WTC11 (cell line): Measurements from ENCODE around the gene NAV2. TPM values are rescaled to one million over a fixed set of nuclear protein-coding genes. Genes with fewer than 3 reads are reported as not detected.

Experiments
- ATAC-seq: fragments of 200-7000 bp; cut with Tn5 transposase; 2 replicates; pipeline ENCODE4 v1.10.0; 2021; ENCODE audit warnings: mild to moderate bottlenecking, moderate library complexity
- CTCF ChIA-PET: fragments of 300-600 bp; sonication (Branson Sonifier 250); formaldehyde crosslinking; loops from one replicate; lab custom pipeline; 2021; ENCODE audit warnings: antibody characterized with exemption; lab: Charles Lee
- POLR2A ChIA-PET: fragments of 350-600 bp; sonication (Branson Sonifier 250); formaldehyde crosslinking; loops from one replicate; lab custom pipeline; 2021; ENCODE audit warnings: antibody characterized with exemption; lab: Charles Lee
- DNase-seq: peaks from one replicate; pipeline ENCODE4 v3.0.0; 2021; ENCODE audit warnings: low spot score
- H3K27ac Mint-ChIP-seq: 2 replicates; pipeline ENCODE4 v1.8.0; 2021; ENCODE audit warnings: mixed read lengths
- H3K27me3 Mint-ChIP-seq: 2 replicates; pipeline ENCODE4 v1.8.0; 2021; ENCODE audit warnings: low read depth, mild to moderate bottlenecking, moderate library complexity, mixed read lengths
- H3K36me3 Mint-ChIP-seq: 2 replicates; pipeline ENCODE4 v1.8.0; 2021; ENCODE audit warnings: mixed read lengths
- H3K4me1 Mint-ChIP-seq: 2 replicates; pipeline ENCODE4 v1.8.0; 2022; ENCODE audit warnings: mixed read lengths
- H3K4me3 Mint-ChIP-seq: 2 replicates; pipeline ENCODE4 v1.8.0; 2021; ENCODE audit warnings: mild to moderate bottlenecking, moderate library complexity, mixed read lengths
- H3K9me3 Mint-ChIP-seq: 2 replicates; pipeline ENCODE4 v1.8.0; 2021; ENCODE audit warnings: mixed read lengths
- ATF1 ChIP-seq: sonication (generic); formaldehyde crosslinking; IDR thresholded peaks from 2 replicates; pipeline ENCODE4 v1.8.1; 2023; ENCODE audit warnings: mild to moderate bottlenecking, moderate library complexity, missing genetic modification reagents
- CREM ChIP-seq: sonication (generic); formaldehyde crosslinking; IDR thresholded peaks from 2 replicates; pipeline ENCODE4 v1.8.1; 2022; ENCODE audit warnings: mild to moderate bottlenecking, missing genetic modification reagents, moderate library complexity
- E2F5 ChIP-seq: sonication (generic); formaldehyde crosslinking; IDR thresholded peaks from 2 replicates; pipeline ENCODE4 v1.8.1; 2022; ENCODE audit warnings: mild to moderate bottlenecking, moderate library complexity, missing genetic modification reagents
- EMX1 ChIP-seq: fragments of 250-450 bp; sonication (Bioruptor Pico); IDR thresholded peaks from 2 replicates; pipeline ENCODE4 v1.8.0; 2021; ENCODE audit warnings: mild to moderate bottlenecking
- FOXJ3 ChIP-seq: sonication (generic); formaldehyde crosslinking; IDR thresholded peaks from 2 replicates; pipeline ENCODE4 v1.9.0; 2021; ENCODE audit warnings: missing genetic modification reagents, mild to moderate bottlenecking, borderline replicate concordance
- FOXK1 ChIP-seq: sonication (generic); formaldehyde crosslinking; IDR thresholded peaks from 2 replicates; pipeline ENCODE4 v1.8.0; 2022; ENCODE audit warnings: mild to moderate bottlenecking, moderate library complexity, missing genetic modification reagents
- NFE2L1 ChIP-seq: sonication (generic); formaldehyde crosslinking; IDR thresholded peaks from 2 replicates; pipeline ENCODE4 v1.8.1; 2023; ENCODE audit warnings: missing genetic modification reagents
- NR1H2 ChIP-seq: sonication (generic); formaldehyde crosslinking; IDR thresholded peaks from 2 replicates; pipeline ENCODE4 v1.9.0; 2021; ENCODE audit warnings: mild to moderate bottlenecking, moderate library complexity, missing genetic modification reagents
- NR2C2 ChIP-seq: sonication (generic); formaldehyde crosslinking; IDR thresholded peaks from 2 replicates; pipeline ENCODE4 v1.8.0; 2022; ENCODE audit warnings: mild to moderate bottlenecking, missing genetic modification reagents
- OVOL2 ChIP-seq: fragments of 250-450 bp; sonication (Bioruptor Pico); IDR thresholded peaks from 2 replicates; pipeline ENCODE4 v1.9.0; 2021; ENCODE audit warnings: mild to moderate bottlenecking, borderline replicate concordance
- SMAD3 ChIP-seq: sonication (generic); formaldehyde crosslinking; IDR thresholded peaks from 2 replicates; pipeline ENCODE4 v1.8.0; 2022; ENCODE audit warnings: missing genetic modification reagents, mild to moderate bottlenecking, borderline replicate concordance
- SOX15 ChIP-seq: fragments of 250-450 bp; sonication (Bioruptor Pico); IDR thresholded peaks from 2 replicates; pipeline ENCODE4 v1.9.0; 2021; ENCODE audit warnings: mild to moderate bottlenecking
- TP53 ChIP-seq: sonication (generic); formaldehyde crosslinking; IDR thresholded peaks from 2 replicates; pipeline ENCODE4 v1.8.1; 2023; ENCODE audit warnings: mild to moderate bottlenecking, missing genetic modification reagents
- ZNF121 ChIP-seq: sonication (generic); formaldehyde crosslinking; IDR thresholded peaks from 2 replicates; pipeline ENCODE4 v1.8.0; 2023; ENCODE audit warnings: missing genetic modification reagents
- ZNF232 ChIP-seq: sonication (generic); formaldehyde crosslinking; IDR thresholded peaks from 2 replicates; pipeline ENCODE4 v1.8.0; 2022; ENCODE audit warnings: mild to moderate bottlenecking, missing genetic modification reagents
- ZNF263 ChIP-seq: sonication (generic); formaldehyde crosslinking; IDR thresholded peaks from 2 replicates; pipeline ENCODE4 v1.8.1; 2022; ENCODE audit warnings: low read depth, mild to moderate bottlenecking, moderate library complexity, missing genetic modification reagents
- ZNF423 ChIP-seq: fragments of 250-450 bp; sonication (Bioruptor Pico); IDR thresholded peaks from 2 replicates; pipeline ENCODE4 v2.1.2; 2022; ENCODE audit warnings: mild to moderate bottlenecking, moderate library complexity
- total RNA-seq: library from RNA; stranded (reverse); gene quantifications from 3 replicates; pipeline ENCODE4 v1.2.3, GENCODE V29; 2021
- TF ChIP-seq, protein P1 (sequence below): fragments of 250-450 bp; sonication (Bioruptor Pico); conservative IDR thresholded peaks from 2 replicates; pipeline ENCODE4 v1.9.0; 2021; ENCODE audit warnings: mild to moderate bottlenecking
- TF ChIP-seq, protein P2 (sequence below): sonication (generic); formaldehyde crosslinking; IDR thresholded peaks from 2 replicates; pipeline ENCODE4 v1.8.0; 2022; ENCODE audit warnings: mild to moderate bottlenecking, missing genetic modification reagents
- TF ChIP-seq, protein P3 (sequence below): sonication (generic); formaldehyde crosslinking; IDR thresholded peaks from 2 replicates; pipeline ENCODE4 v1.8.1; 2023; ENCODE audit warnings: mild to moderate bottlenecking, missing genetic modification reagents, moderate library complexity
- TF ChIP-seq, protein P4 (sequence below): sonication (generic); formaldehyde crosslinking; IDR thresholded peaks from 2 replicates; pipeline ENCODE4 v1.8.1; 2022; ENCODE audit warnings: mild to moderate bottlenecking, missing genetic modification reagents, moderate library complexity, borderline replicate concordance
- TF ChIP-seq, protein P5 (sequence below): sonication (generic); formaldehyde crosslinking; IDR thresholded peaks from 2 replicates; pipeline ENCODE4 v1.8.1; 2023; ENCODE audit warnings: mild to moderate bottlenecking, missing genetic modification reagents, moderate library complexity
- TF ChIP-seq, protein P6 (sequence below): fragments of 250-450 bp; sonication (Bioruptor Pico); IDR thresholded peaks from 2 replicates; pipeline ENCODE4 v1.9.0; 2021; ENCODE audit warnings: moderate library complexity, mild to moderate bottlenecking, inconsistent platforms, borderline replicate concordance
- TF ChIP-seq, protein P7 (sequence below): fragments of 250-450 bp; sonication (Bioruptor Pico); IDR thresholded peaks from 2 replicates; pipeline ENCODE4 v1.9.0; 2021; ENCODE audit warnings: mild to moderate bottlenecking, borderline replicate concordance

NAV2 gene
- total RNA-seq, 1 experiment from 2014 or later, result 42.8 TPM

DNA sequence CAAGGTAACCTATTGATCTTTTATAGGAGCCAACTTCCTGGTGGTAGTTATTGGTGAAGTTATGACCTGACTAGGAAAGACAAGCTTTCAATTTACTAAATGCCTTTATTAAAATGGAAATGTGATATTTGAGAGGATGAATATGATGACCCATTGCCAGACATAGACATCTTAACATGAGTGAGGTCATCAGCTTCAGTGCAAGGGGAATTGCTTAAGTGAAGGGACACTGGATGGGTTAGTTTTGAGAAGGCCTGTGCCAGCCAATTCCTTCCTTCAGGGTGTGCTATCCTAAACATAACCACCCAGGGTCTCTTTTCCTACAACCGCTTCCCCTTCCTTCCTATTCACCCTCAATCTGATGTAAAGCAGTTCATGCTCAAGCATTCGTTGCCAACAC is 21.5 kb downstream of the NAV2 start:
- ChIA-PET POLR2A (no interaction called here), CTCF (no interaction called here)
- H3K4me1 Mint-ChIP-seq, result peaks cover 8% of the 10 kb centered on the region; the same call in 1 of the 2 replicates
- no peaks in the 10 kb centered on the region for H3K36me3 Mint-ChIP-seq
- no peak overlapping the region for H3K27ac Mint-ChIP-seq
- TF ChIP-seq ZNF263 (CRISPR knock-in tag) (no peak), ZNF232 (CRISPR knock-in tag) (no peak), TP53 (no peak), SMAD3 (no peak), SOX15 (no peak), NR1H2 (no peak), NR2C2 (no peak), ZNF423 (no peak), FOXK1 (no peak), FOXJ3 (CRISPR knock-in tag) (no peak)
- TF ChIP-seq, protein P1, sequence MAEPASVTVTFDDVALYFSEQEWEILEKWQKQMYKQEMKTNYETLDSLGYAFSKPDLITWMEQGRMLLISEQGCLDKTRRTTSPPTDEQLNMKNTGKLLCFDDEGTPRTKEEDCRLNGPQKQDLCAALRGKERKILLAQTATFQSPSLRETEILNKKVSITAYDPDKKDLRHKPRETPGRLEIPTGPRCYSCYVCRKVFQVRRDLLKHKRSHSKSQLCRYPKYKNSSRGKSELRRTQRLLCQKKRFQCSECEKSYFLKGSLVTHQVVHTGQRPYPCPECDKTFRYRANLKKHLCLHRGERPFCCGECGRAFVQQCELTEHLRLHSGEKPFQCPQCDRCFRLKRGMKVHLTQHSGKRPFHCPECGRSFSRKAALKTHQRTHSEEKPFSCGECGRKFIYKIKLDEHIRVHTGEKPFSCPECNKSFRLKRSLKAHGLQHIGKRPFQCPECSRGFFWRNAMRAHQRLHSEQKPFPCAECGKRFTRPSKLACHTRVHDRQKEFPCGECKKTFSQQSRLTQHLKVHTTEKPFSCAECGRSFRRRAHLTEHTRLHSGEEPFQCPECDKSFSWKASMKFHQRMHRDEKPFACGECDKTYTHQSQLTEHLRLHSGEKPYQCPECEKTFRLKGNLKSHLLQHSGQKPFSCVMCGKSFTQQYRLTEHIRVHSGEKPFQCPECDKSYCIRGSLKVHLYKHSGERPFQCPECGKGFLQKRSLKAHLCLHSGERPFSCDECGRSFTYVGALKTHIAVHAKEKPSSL (CRISPR knock-in tag), result no peak
- TF ChIP-seq, protein P2, sequence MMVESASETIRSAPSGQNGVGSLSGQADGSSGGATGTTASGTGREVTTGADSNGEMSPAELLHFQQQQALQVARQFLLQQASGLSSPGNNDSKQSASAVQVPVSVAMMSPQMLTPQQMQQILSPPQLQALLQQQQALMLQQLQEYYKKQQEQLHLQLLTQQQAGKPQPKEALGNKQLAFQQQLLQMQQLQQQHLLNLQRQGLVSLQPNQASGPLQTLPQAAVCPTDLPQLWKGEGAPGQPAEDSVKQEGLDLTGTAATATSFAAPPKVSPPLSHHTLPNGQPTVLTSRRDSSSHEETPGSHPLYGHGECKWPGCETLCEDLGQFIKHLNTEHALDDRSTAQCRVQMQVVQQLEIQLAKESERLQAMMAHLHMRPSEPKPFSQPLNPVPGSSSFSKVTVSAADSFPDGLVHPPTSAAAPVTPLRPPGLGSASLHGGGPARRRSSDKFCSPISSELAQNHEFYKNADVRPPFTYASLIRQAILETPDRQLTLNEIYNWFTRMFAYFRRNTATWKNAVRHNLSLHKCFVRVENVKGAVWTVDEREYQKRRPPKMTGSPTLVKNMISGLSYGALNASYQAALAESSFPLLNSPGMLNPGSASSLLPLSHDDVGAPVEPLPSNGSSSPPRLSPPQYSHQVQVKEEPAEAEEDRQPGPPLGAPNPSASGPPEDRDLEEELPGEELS (CRISPR knock-in tag), result no peak
- TF ChIP-seq, protein P3, sequence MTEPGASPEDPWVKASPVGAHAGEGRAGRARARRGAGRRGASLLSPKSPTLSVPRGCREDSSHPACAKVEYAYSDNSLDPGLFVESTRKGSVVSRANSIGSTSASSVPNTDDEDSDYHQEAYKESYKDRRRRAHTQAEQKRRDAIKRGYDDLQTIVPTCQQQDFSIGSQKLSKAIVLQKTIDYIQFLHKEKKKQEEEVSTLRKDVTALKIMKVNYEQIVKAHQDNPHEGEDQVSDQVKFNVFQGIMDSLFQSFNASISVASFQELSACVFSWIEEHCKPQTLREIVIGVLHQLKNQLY, result no peak
- TF ChIP-seq, all 79 proteins: peak for 0
- no peaks in the 10 kb centered on the region for H3K9me3 Mint-ChIP-seq
- ATAC-seq (no peak), DNase-seq (no peak)
- H3K27me3 Mint-ChIP-seq, result no peaks in the 10 kb centered on the region
- no peak overlapping the region for H3K4me3 Mint-ChIP-seq

DNA sequence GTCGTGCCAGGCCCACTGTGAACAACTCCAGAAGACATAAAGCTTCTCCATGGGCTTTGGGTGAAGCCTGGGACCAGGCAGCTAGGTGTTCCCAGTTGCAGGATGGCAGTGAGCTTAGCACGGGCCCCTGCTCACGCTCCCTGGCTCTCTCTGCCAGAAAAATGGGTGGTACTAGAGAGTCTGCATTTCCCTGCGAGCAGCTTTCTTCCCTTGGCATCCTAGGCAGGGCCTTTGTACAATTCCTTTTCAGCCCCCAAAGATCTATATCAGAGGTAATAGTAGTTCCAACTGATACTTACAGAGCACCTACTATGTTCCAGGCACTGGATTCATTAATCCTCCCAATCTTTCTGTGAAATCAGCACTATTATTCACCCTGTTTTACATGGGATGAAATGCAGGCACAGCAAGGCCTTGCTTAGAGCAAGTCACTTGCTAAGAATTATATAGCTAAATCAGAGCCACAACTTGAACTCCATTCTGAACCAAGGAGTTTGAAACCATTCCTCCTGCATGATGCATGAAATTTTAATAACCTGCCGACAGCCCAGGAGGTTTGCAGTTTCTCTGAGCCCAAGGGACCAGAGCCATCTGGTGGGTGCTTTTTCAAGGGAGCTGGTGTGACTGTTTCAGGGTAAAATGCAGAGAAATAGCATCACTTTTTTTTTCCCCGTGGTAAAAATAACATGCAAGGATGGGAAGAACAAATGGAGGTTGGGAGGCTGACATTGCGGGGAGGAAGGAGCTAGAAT is 22.7 kb downstream of the NAV2 start:
- Mint-ChIP-seq H3K4me3 (no peak overlapping the region), H3K4me1 (peaks cover 20% of the 10 kb centered on the region), H3K27ac (no peak overlapping the region), H3K27me3 (no peaks in the 10 kb centered on the region), H3K9me3 (no peaks in the 10 kb centered on the region), H3K36me3 (no peaks in the 10 kb centered on the region)
- ATAC-seq (no peak), DNase-seq (no peak)
- POLR2A ChIA-PET, result no interaction called here
- CTCF ChIA-PET, result interaction anchor here (0.5 to 1.7 kb wide), 3 partner anchors 57 to 171 kb away, joined by 3 to 6 read pairs (median 4); no protein-coding TSS in a partner anchor
- TF ChIP-seq, protein P4, sequence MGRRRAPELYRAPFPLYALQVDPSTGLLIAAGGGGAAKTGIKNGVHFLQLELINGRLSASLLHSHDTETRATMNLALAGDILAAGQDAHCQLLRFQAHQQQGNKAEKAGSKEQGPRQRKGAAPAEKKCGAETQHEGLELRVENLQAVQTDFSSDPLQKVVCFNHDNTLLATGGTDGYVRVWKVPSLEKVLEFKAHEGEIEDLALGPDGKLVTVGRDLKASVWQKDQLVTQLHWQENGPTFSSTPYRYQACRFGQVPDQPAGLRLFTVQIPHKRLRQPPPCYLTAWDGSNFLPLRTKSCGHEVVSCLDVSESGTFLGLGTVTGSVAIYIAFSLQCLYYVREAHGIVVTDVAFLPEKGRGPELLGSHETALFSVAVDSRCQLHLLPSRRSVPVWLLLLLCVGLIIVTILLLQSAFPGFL, result no peak
- TF ChIP-seq ATF1 (CRISPR knock-in tag), result no peak
- no peak for TF ChIP-seq ZNF121 (CRISPR knock-in tag)
- TF ChIP-seq, protein P5, sequence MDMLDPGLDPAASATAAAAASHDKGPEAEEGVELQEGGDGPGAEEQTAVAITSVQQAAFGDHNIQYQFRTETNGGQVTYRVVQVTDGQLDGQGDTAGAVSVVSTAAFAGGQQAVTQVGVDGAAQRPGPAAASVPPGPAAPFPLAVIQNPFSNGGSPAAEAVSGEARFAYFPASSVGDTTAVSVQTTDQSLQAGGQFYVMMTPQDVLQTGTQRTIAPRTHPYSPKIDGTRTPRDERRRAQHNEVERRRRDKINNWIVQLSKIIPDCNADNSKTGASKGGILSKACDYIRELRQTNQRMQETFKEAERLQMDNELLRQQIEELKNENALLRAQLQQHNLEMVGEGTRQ (CRISPR knock-in tag), result no peak
- no peak for TF ChIP-seq EMX1 (CRISPR knock-in tag)
- no peak for TF ChIP-seq OVOL2 (CRISPR knock-in tag)
- no peak for TF ChIP-seq NFE2L1 (CRISPR knock-in tag)
- no peak for TF ChIP-seq E2F5 (CRISPR knock-in tag)
- no peak for TF ChIP-seq CREM (CRISPR knock-in tag)
- TF ChIP-seq, protein P6, sequence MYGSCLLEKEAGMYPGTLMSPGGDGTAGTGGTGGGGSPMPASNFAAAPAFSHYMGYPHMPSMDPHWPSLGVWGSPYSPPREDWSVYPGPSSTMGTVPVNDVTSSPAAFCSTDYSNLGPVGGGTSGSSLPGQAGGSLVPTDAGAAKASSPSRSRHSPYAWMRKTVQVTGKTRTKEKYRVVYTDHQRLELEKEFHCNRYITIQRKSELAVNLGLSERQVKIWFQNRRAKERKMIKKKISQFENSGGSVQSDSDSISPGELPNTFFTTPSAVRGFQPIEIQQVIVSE (CRISPR knock-in tag), result no peak
- TF ChIP-seq, protein P7, sequence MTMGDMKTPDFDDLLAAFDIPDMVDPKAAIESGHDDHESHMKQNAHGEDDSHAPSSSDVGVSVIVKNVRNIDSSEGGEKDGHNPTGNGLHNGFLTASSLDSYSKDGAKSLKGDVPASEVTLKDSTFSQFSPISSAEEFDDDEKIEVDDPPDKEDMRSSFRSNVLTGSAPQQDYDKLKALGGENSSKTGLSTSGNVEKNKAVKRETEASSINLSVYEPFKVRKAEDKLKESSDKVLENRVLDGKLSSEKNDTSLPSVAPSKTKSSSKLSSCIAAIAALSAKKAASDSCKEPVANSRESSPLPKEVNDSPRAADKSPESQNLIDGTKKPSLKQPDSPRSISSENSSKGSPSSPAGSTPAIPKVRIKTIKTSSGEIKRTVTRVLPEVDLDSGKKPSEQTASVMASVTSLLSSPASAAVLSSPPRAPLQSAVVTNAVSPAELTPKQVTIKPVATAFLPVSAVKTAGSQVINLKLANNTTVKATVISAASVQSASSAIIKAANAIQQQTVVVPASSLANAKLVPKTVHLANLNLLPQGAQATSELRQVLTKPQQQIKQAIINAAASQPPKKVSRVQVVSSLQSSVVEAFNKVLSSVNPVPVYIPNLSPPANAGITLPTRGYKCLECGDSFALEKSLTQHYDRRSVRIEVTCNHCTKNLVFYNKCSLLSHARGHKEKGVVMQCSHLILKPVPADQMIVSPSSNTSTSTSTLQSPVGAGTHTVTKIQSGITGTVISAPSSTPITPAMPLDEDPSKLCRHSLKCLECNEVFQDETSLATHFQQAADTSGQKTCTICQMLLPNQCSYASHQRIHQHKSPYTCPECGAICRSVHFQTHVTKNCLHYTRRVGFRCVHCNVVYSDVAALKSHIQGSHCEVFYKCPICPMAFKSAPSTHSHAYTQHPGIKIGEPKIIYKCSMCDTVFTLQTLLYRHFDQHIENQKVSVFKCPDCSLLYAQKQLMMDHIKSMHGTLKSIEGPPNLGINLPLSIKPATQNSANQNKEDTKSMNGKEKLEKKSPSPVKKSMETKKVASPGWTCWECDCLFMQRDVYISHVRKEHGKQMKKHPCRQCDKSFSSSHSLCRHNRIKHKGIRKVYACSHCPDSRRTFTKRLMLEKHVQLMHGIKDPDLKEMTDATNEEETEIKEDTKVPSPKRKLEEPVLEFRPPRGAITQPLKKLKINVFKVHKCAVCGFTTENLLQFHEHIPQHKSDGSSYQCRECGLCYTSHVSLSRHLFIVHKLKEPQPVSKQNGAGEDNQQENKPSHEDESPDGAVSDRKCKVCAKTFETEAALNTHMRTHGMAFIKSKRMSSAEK (CRISPR knock-in tag), result no peak
